OCI-LY7 (cell line): ENCODE measurements around the gene ACTN2. TPM values are rescaled to one million over a fixed set of nuclear protein-coding genes. Genes with fewer than 3 reads are reported as not detected.

ENCODE experiments used
- BruUV-seq: library from RNA; stranded (reverse); fragments of 400-500 nt; replicated peaks from 2 replicates; lab custom pipeline; 2021; lab: Mats Ljungman, UMichigan
- CTCF ChIA-PET: fragments of 300-600 bp; sonication (Branson Sonifier 250); formaldehyde crosslinking; loops from one replicate; lab custom pipeline; 2022; ENCODE audit warnings: antibody characterized with exemption; ENCODE audit not compliant: unreplicated experiment; lab: Charles Lee
- POLR2A ChIA-PET: fragments of 300-600 bp; sonication (Branson Sonifier 250); formaldehyde crosslinking; loops from one replicate; lab custom pipeline; 2022; ENCODE audit warnings: antibody characterized with exemption; lab: Charles Lee
- DNase-seq: peaks from one replicate; pipeline ENCODE4 v3.0.0-alpha.2; 2015; ENCODE audit warnings: low spot score
- H2AFZ ChIP-seq: fragments of 200-600 bp; sonication (generic), shearing (Covaris generic); 2 replicates; pipeline ENCODE4 v1.6.1; 2014; ENCODE audit warnings: mild to moderate bottlenecking, antibody characterized with exemption, low read length, moderate library complexity
- H3K27ac ChIP-seq: fragments of 200-600 bp; sonication (generic); 2 replicates; pipeline ENCODE4 v1.5.1; 2014; ENCODE audit warnings: mixed run types, low read depth, mild to moderate bottlenecking, moderate library complexity, low read length, inconsistent platforms; ENCODE audit not compliant: poor library complexity, severe bottlenecking
- H3K36me3 ChIP-seq: fragments of 200-600 bp; sonication (generic); 2 replicates; pipeline ENCODE4 v1.6.1; 2014; ENCODE audit warnings: mild to moderate bottlenecking, antibody characterized with exemption, low read length, moderate library complexity, mixed read lengths; ENCODE audit not compliant: insufficient read depth
- H3K4me1 ChIP-seq: fragments of 200-600 bp; sonication (generic); 2 replicates; pipeline ENCODE4 v1.5.1; 2014; ENCODE audit warnings: mild to moderate bottlenecking, low read length; ENCODE audit not compliant: insufficient read depth, poor library complexity, severe bottlenecking
- H3K4me2 ChIP-seq: fragments of 200-600 bp; sonication (generic); 2 replicates; pipeline ENCODE4 v1.6.1; 2014; ENCODE audit warnings: mild to moderate bottlenecking, low read length
- H3K4me3 ChIP-seq: fragments of 200-600 bp; sonication (generic); 2 replicates; pipeline ENCODE4 v1.5.1; 2014; ENCODE audit warnings: mild to moderate bottlenecking, low read depth, low read length; ENCODE audit not compliant: poor library complexity, severe bottlenecking
- H3K79me2 ChIP-seq: fragments of 200-600 bp; sonication (generic); 2 replicates; pipeline ENCODE4 v1.6.1; 2016; ENCODE audit warnings: low read depth, mild to moderate bottlenecking, low read length, moderate library complexity, mixed read lengths; ENCODE audit not compliant: insufficient read depth
- H3K9me2 ChIP-seq: fragments of 200-600 bp; sonication (generic); 2 replicates; pipeline ENCODE4 v1.6.1; 2016; ENCODE audit warnings: mild to moderate bottlenecking, low read length, mixed read lengths; ENCODE audit not compliant: insufficient read depth
- H3K9me3 ChIP-seq: fragments of 200-600 bp; sonication (generic); 2 replicates; pipeline ENCODE4 v1.6.1; 2014; ENCODE audit warnings: mild to moderate bottlenecking, mixed run types, low read length, mixed read lengths
- H4K20me1 ChIP-seq: fragments of 200-600 bp; sonication (generic); 2 replicates; pipeline ENCODE4 v1.6.1; 2014; ENCODE audit warnings: mild to moderate bottlenecking, antibody characterized with exemption, low read length, moderate library complexity, mixed read lengths; ENCODE audit not compliant: insufficient read depth
- CTCF ChIP-seq: fragments of 200-600 bp; sonication (generic); conservative IDR thresholded peaks from 2 replicates; pipeline ENCODE4 v1.5.1; 2014; ENCODE audit warnings: mild to moderate bottlenecking, antibody characterized with exemption, low read length, moderate library complexity, mixed read lengths
- EZH2phosphoT487 ChIP-seq: fragments of 200-600 bp; sonication (generic); IDR thresholded peaks from 2 replicates; pipeline ENCODE4 v1.6.1; 2018; ENCODE audit warnings: low read depth, borderline replicate concordance, mild to moderate bottlenecking, mixed run types, antibody characterized with exemption, low read length, moderate library complexity, mixed read lengths
- intact Hi-C: fragments of 100-400 bp; cut with micrococcal nuclease; formaldehyde crosslinking; loops from one replicate; pipeline ENCODE4 v1.10.0; 2022; ENCODE audit not compliant: unreplicated experiment
- total RNA-seq, 2 experiments: library from RNA; depleted of rRNA in 1 of 2; stranded (reverse); fragments of >200 nt in 1 of 2; shearing (Covaris generic) in 1 of 2; gene quantifications; 2 replicates each; pipeline ENCODE4 v1.2.3, GENCODE V29; 2014 to 2022

ACTN2 gene
- total RNA-seq, 2 experiments from 2014 or later: not detected

GRCh38 chr1:236809148-236809547 is 122.8 kb downstream of the ACTN2 start:
- POLR2A ChIA-PET: interaction anchor here (0.6 to 0.7 kb wide), 2 partner anchors 43 to 1469 kb away, joined by 3 read pairs; no protein-coding TSS in a partner anchor
- no peak for DNase-seq
- TF ChIP-seq EZH2phosphoT487: no peak
- TF ChIP-seq CTCF: no peak
- Histone ChIP-seq H3K79me2 (no peaks in the 10 kb centered on the region), H3K4me2 (no peak overlapping the region), H3K9me2 (no peaks in the 10 kb centered on the region), H3K4me1 (no peaks in the 10 kb centered on the region), H3K4me3 (no peak overlapping the region), H3K9me3 (no peaks in the 10 kb centered on the region), H2AFZ (no peak overlapping the region), H3K27ac (no peak overlapping the region), H4K20me1 (no peaks in the 10 kb centered on the region), H3K36me3 (peaks cover 98% of the 10 kb centered on the region)
- intact Hi-C loops: no loop called here
- CTCF ChIA-PET: no interaction called here
- BruUV-seq: no TSS peak

GRCh38 chr1:236810018-236810417 is 123.7 kb downstream of the ACTN2 start:
- no TSS peak for BruUV-seq
- no peaks in the 10 kb centered on the region for H3K79me2 ChIP-seq
- H3K36me3 ChIP-seq: peaks cover 98% of the 10 kb centered on the region
- TF ChIP-seq EZH2phosphoT487: no peak
- TF ChIP-seq CTCF: no peak
- ChIA-PET POLR2A (interaction anchor here (0.7 to 4.0 kb wide), 3 partner anchors 15 to 1470 kb away, joined by 3 to 20 read pairs (median 5); partner anchors contain the start of gene MTR), CTCF (no interaction called here)
- no peak overlapping the region for H2AFZ ChIP-seq
- no peak for DNase-seq
- no peak overlapping the region for H3K4me2 ChIP-seq
- intact Hi-C loops: no loop called here
- H3K9me3 ChIP-seq: no peaks in the 10 kb centered on the region
- no peak overlapping the region for H3K4me3 ChIP-seq
- no peak overlapping the region for H3K27ac ChIP-seq
- H3K9me2 ChIP-seq: no peaks in the 10 kb centered on the region
- H3K4me1 ChIP-seq: no peaks in the 10 kb centered on the region
- H4K20me1 ChIP-seq: no peaks in the 10 kb centered on the region

GRCh38 chr1:236812334-236813030 is 126.2 kb downstream of the ACTN2 start:
- Histone ChIP-seq H3K4me3 (no peak overlapping the region), H3K4me2 (no peak overlapping the region), H3K9me2 (no peaks in the 10 kb centered on the region), H2AFZ (no peak overlapping the region), H3K79me2 (no peaks in the 10 kb centered on the region), H3K36me3 (peaks cover 99% of the 10 kb centered on the region), H3K27ac (no peak overlapping the region), H3K4me1 (no peaks in the 10 kb centered on the region), H3K9me3 (no peaks in the 10 kb centered on the region), H4K20me1 (no peaks in the 10 kb centered on the region)
- BruUV-seq: no TSS peak
- no peak for DNase-seq
- TF ChIP-seq CTCF (no peak), EZH2phosphoT487 (no peak)
- intact Hi-C loops: no loop called here
- ChIA-PET POLR2A (interaction anchor here (0.7 to 4.0 kb wide), 4 partner anchors 10 to 75 kb away, joined by 3 to 20 read pairs (median 4); partner anchors contain the start of gene MTR), CTCF (no interaction called here)
